GM18519 (cell line): ENCODE results near the gene CYFIP1.
"Not testable (repeated sequence)": the region's sequence is repeated elsewhere in the genome, so short reads cannot be mapped to it uniquely, and the experiment has no call there.

Experiments
- ATAC-seq: cut with Tn5 transposase; IDR thresholded peaks from one replicate; pipeline ENCODE4 v1.9.1; 2021; ENCODE audit warnings: mild to moderate bottlenecking, moderate library complexity; ENCODE audit not compliant: unreplicated experiment, low FRiP score

Gene CYFIP1

DNA sequence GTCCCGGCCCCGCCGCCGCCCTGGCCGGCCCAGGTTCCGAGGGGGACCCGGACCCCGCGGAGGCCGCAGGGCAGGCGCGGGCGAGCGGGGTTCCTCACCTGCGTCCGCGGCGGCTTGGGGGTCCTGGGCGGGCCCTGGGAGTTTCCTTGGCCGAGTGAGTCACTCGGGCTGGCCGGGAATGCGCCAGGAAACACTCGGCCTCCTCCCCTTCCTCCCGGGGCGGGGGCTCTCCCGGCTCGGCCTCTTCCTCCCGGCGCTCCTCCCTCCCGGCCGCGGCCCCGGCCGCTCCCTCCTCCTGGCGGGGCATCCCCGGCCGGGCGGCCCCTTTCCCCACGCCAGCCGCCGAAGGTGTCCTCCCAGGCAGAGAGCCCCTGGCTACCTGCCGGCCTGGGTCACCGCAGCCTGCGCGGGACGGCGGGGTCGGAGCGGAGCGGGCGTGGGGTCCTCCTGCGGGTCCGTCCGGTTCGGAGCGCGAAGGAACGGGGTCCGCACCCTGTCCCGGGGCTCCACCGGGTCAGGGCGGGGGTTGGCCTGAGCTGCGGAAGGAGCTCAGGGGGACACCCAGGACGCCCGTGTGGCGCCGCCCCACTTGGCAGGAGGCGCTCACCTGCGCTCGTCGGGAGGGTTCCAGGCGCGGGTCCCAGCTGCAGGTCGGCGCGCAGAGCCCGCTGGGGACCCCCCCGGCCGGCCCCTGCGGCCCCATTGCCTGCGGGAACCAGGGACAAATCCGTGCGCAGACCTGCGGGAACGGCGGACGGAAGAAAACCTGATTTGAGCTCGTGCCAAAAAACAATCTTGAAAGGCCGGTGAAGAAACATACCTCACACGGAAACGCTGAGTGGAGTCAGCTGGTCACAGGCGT lies at the start of gene CYFIP1:
Gene CYFIP1 (minus strand): TSS at position 180 of the 862 bp plus-strand sequence. CDS start 33,083 bp downstream, outside the sequence.
- ATAC-seq: no peak

- ATAC-seq: no peak
Observed at GRCh38 chr15:23026218-23026617, 46.0 kb upstream of the CYFIP1 start.

- no peak for ATAC-seq
Observed at GRCh38 chr15:23022156-23022555, 42.0 kb upstream of the CYFIP1 start.

- ATAC-seq: no peak
Observed at GRCh38 chr15:23014394-23015000, 34.3 kb upstream of the CYFIP1 start.

GRCh38 chr15:23013681-23014080 lies 33.5 kb upstream of the CYFIP1 start:
- ATAC-seq: no peak

DNA sequence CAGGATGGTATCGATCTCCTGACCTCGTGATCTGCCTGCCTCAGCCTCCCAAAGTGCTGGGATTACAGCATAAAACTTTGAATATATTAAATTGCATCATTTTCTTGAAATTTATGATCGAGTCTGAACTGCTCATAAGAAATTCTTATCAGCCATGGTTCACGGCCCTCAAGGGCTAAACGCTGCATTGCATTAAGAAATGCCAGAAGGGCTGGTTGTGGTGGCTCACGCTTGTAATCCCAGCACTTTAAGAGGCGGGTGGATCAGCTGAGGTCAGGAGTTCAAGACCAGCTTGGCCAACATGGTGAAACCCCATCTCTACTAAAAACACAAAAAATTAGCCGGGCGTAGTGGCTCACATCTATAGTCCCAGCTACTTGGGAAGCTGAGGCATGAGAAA lies 32.4 kb upstream of the CYFIP1 start:
- ATAC-seq: not testable (repeated sequence)

DNA sequence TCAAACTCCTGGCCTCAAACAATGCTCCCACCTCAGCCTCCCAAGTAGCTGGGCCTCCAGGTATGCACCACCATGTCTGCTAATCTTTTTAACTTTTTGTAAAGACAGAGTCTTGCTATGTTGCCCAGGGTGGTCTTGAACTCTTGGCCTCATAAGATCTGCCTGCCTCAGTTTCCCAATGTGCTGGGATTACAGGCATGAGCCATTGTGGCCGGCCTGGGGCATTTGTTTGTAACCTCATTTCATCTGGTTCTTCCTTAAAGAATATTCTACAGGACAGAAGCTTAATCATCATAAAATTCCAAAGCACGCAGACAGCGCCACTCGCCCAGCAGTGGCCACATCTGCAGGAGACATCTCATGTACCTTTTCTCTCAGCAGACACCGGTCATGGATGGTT lies 23.6 kb upstream of the CYFIP1 start:
- ATAC-seq: no peak

DNA sequence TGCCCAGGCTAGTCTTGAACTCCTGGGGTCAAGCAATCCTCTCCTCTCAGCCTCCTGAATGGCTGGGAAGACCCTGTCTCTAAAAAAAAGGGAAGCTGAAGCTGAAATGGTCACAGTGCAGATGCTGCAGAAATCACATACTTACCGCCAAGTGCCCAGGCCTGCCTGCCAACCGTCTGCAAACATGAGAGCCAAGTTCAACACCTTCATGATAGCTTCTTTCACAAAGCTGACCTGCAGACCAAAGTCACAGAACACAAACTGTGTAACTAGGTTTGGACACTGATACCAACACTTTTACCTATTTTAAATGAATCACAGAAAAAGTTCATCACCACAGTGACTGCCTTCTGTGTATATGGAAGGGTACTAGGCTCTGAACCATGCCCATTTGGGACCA lies 22.8 kb upstream of the CYFIP1 start:
- ATAC-seq: no peak

GRCh38 chr15:22995795-22996194 lies 15.6 kb upstream of the CYFIP1 start:
- no peak for ATAC-seq

DNA sequence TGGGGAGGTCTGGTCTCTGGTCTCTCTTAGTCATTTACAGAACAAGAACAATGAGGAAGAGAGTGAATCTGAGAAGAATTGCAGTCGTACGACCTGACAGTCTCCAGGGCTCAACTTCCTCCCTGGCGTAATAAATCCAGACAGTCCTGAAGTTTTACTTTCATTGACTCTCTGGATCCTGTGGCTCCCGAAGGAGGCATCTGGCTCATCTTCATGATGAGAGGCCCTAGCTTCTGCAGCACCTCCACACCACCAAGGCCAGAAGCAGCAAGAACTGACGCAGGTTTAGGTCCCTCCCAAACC lies 11.8 kb upstream of the CYFIP1 start:
- no peak for ATAC-seq

DNA sequence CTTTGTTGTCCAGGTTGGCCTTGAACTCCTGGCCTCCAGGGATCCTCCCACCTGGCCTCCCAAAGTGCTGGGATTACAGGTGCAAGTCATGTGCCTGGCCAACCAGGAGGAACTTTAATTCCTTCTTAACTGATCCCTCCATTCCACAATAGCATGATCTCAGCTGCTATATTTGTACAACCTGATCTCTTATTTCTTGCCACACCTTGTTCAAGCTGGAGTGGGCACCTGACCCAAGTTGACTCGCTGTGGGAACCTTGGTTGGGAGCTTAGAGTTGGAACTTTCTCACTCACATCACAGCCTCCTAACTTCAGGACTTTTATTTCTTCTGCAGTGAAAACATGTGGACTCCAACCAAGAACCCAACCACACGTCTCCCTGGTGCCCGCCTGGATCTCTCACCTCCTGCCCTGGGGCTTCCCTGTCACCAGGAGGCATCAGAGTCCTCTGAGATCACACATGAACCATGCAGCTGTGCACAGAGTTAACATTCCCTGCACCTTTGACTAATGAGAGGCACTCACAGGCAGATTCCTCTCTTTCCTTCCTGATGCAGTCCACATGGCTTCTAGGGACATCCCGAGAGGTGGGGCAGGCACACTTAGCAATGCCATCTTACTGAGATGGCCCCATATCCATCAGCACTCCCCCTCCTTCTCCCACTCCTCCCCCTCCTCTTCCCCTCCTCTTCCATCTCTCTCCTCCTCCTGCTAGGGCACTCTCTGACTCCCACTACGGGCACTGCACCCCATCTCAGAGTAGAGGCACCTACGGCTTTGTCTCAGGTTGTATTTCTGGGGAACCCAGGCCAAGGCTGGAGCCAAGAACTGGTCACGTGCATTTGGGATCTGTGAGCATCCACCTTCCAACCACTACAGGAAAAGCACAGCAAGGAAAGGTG lies 9.7 kb upstream of the CYFIP1 start:
- no peak for ATAC-seq

GRCh38 chr15:22988811-22989210 lies 8.6 kb upstream of the CYFIP1 start:
- ATAC-seq: no peak

DNA sequence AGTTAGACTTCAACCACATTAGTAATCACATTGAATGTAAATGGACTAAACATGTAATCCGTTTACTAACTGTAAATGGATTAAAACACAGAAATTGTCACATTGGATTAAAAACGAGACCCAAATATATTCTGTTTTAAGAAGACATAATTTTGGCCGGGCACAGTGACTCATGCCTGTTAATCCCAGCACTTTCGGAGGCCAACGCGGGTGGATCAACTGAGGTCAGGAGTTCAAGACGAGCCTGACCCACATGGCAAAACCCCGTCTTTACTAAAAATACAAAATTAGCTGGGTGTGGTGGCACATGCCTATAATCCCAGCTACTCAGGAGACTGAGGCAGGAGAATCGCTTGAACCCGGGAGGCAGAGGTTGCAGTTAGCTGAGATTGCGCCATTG lies 1.8 kb upstream of the CYFIP1 start:
- not testable (repeated sequence) for ATAC-seq

GRCh38 chr15:22981051-22981840 lies 1.1 kb upstream of the CYFIP1 start:
- no peak for ATAC-seq

DNA sequence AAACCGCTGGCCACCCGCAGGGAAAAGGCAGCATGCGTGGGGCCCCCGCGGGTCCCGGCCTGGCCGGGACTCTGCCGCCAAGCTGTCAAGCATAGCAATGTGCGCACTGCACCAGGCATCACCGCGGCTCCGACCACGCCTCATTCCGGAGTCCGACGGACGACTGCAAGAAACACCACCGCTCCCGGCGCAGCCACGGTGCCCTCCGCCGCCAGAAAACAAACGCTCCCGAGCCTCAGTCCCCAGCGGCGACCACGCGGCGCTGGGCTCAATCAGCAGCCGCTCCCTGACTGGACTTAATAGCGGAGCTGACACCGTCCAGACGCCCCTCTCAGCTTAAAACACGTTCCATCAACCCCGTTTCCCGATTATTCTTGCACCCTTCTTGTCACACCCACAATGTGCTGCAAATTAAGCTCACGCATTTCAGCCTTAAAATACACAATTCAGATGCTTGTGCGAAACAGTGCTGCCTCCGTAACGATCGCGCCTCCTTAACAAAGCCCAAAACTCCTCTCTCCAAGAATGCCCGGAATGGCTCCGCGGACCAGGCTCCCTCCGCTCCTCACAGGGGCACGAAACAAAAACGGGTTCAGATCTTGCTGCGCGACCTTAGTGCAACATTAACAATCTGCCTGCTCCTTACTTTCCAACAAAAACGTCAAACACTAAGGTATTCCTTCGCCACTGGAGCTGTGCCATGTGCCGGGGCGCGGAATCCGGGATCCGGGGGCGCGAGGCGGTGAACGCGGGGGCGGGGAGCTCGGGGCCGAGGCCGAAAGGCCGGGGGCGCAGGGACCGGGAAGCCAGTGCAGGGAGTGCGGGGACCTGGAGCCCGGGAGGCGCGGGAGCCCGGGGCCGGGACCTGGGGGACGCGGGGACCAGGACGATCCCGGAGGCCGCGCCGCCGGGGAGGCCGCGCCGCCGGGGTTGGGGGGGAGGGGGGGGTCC lies 655 bp downstream of the CYFIP1 start:
- no peak for ATAC-seq

DNA sequence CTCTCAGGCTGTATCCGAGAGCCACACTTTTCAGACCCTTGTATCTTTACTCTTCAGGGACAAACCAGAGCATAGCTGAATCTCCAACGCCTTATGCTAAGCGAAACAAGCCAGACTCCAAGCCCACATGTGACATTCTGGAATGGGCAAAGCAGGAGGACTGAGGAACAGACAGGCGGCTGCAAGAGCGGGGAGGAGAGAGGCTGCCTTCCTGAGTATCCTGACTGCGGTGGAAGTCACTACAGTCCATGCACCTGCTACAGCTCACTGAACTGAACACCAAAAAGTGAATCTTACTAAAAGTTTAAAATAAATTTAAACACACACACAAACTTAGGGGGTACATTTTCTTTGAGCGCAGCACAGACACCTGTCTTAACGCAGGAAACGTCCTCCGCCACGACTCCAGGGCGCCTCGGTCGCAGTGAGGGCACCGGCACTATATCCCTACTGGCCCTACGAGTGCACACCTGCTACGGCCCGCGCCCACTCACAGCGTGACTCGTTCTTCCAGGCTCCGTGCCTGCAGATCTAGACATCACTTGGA lies 1.4 kb downstream of the CYFIP1 start:
- no peak for ATAC-seq

- no peak for ATAC-seq
Observed at GRCh38 chr15:22974745-22975144, 5.4 kb downstream of the CYFIP1 start.

- ATAC-seq: no peak
Observed at GRCh38 chr15:22973987-22974386, 6.2 kb downstream of the CYFIP1 start.

GRCh38 chr15:22973286-22973685 lies 6.9 kb downstream of the CYFIP1 start:
- no peak for ATAC-seq
